ENCODE data around the gene OR2H2.

DNA sequence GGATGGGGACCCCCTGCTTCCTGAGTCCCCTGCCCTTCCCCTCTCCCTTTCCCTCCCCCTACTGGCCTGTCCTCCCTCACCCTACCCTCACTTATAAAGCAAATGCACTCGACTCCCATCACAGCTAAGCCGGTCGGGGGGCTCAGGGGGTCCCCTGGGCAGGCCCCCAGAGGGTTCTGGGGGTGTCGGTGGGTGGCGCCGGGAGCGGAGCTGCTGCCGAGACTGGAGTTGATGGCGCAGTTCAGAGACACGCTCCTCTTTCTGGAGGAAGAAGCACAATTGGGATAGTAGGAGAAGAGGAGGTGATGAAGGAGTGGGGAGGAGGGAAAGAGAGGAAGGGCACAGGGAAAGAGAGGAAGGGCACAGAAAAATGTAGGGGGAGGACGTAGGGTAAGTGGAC is 18.5 kb downstream of the OR2H2 start:
- TF ChIP-seq, protein P1, sequence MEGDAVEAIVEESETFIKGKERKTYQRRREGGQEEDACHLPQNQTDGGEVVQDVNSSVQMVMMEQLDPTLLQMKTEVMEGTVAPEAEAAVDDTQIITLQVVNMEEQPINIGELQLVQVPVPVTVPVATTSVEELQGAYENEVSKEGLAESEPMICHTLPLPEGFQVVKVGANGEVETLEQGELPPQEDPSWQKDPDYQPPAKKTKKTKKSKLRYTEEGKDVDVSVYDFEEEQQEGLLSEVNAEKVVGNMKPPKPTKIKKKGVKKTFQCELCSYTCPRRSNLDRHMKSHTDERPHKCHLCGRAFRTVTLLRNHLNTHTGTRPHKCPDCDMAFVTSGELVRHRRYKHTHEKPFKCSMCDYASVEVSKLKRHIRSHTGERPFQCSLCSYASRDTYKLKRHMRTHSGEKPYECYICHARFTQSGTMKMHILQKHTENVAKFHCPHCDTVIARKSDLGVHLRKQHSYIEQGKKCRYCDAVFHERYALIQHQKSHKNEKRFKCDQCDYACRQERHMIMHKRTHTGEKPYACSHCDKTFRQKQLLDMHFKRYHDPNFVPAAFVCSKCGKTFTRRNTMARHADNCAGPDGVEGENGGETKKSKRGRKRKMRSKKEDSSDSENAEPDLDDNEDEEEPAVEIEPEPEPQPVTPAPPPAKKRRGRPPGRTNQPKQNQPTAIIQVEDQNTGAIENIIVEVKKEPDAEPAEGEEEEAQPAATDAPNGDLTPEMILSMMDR (IDR thresholded peaks at IDR 0.05 in 8 of 11, conservative IDR thresholded peaks at IDR 0.05 in 3 of 11), result no peak
- no peak for TF ChIP-seq POLR2A (IDR thresholded peaks at IDR 0.05)

Data from spleen (tissue), 7 donors.